Measurements from ENCODE around the gene ASIC2. TPM values are rescaled to one million over a fixed set of nuclear protein-coding genes. Genes with fewer than 3 reads are reported as not detected.

ASIC2 gene
- total RNA-seq, 1 experiment from 2014 or later: not detected

DNA sequence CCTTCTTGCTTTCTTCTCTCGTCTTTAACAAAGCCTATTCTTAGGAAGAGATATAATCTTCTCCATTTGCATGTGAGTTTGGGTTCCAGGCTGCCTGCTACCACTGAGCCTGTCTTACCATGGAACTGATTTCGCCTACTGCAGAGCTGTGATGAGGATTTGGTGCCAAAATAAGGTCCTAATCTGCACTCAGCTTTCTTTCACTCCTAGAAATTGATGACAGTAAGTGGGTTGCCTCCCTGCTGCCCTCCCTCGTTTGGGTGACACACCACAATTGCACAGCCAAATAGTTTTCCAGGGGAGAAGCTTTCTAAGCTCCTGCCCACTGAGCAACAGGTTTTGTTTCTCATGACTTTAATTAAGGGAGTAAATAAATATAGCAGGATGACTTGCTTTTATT lies 25.1 kb upstream of the ASIC2 start:
- no peak overlapping the region for H3K4me2 ChIP-seq (ENCODE audit: low read length)
- no peak overlapping the region for H2AFZ ChIP-seq (ENCODE audit: low read depth, low read length, poor library complexity, severe bottlenecking)
- no peaks in the 10 kb centered on the region for H3K4me1 ChIP-seq (ENCODE audit: control insufficient read depth in 1 of 2, insufficient read depth in 2 of 2, low read length in 2 of 2)
- no peak overlapping the region for H3K9ac ChIP-seq (ENCODE audit: low read length)
- intact Hi-C loops (cut with micrococcal nuclease): no loop called here
- no peaks in the 10 kb centered on the region for H3K79me2 ChIP-seq (ENCODE audit: insufficient read depth, low read length)
- H4K20me1 ChIP-seq (ENCODE audit: insufficient read depth): no peaks in the 10 kb centered on the region
- H3K27me3 ChIP-seq (ENCODE audit: insufficient read depth, low read length): no peaks in the 10 kb centered on the region
- ChIA-PET CTCF (no interaction called here), POLR2A (no interaction called here), RAD21 (ENCODE audit: low non-redundant PET in 1 of 2, low total read pairs in 2 of 2, uncharacterized antibody in 2 of 2, unreplicated experiment in 2 of 2) (no interaction called here)
- no peaks in the 10 kb centered on the region for H3K36me3 ChIP-seq (ENCODE audit: control insufficient read depth in 1 of 2, insufficient read depth in 2 of 2, low read length in 2 of 2)
- TF ChIP-seq, protein P1, sequence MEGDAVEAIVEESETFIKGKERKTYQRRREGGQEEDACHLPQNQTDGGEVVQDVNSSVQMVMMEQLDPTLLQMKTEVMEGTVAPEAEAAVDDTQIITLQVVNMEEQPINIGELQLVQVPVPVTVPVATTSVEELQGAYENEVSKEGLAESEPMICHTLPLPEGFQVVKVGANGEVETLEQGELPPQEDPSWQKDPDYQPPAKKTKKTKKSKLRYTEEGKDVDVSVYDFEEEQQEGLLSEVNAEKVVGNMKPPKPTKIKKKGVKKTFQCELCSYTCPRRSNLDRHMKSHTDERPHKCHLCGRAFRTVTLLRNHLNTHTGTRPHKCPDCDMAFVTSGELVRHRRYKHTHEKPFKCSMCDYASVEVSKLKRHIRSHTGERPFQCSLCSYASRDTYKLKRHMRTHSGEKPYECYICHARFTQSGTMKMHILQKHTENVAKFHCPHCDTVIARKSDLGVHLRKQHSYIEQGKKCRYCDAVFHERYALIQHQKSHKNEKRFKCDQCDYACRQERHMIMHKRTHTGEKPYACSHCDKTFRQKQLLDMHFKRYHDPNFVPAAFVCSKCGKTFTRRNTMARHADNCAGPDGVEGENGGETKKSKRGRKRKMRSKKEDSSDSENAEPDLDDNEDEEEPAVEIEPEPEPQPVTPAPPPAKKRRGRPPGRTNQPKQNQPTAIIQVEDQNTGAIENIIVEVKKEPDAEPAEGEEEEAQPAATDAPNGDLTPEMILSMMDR (IDR thresholded peaks at IDR 0.05 in 2 of 3, conservative IDR thresholded peaks at IDR 0.05 in 1 of 3; ENCODE audit: borderline replicate concordance in 1 of 3, insufficient read depth in 1 of 3, low read depth in 2 of 3, low read length in 2 of 3): no peak
- no peak for TF ChIP-seq JUND (IDR thresholded peaks at IDR 0.05)
- TF ChIP-seq SRF (IDR thresholded peaks at IDR 0.05; ENCODE audit: low read depth): no peak
- BruUV-seq (replicated peaks): no TSS peak
- no peaks in the 10 kb centered on the region; a peak in 1 of 4 replicates for H3K9me3 ChIP-seq (ENCODE audit: control insufficient read depth in 1 of 2, insufficient read depth in 1 of 2, low read depth in 1 of 2, low read length in 2 of 2)
- DNase-seq (ENCODE audit: low read depth, low spot score) (no peak), ATAC-seq (no peak)
- no peak overlapping the region for H3K4me3 ChIP-seq (replicated peaks in 1 of 2; ENCODE audit: low read depth in 1 of 2, low read length in 2 of 2)
- no peak overlapping the region for H3K27ac ChIP-seq (ENCODE audit: low read depth, low read length)
- H3K9me2 ChIP-seq (ENCODE audit: insufficient read depth): no peaks in the 10 kb centered on the region

DNA sequence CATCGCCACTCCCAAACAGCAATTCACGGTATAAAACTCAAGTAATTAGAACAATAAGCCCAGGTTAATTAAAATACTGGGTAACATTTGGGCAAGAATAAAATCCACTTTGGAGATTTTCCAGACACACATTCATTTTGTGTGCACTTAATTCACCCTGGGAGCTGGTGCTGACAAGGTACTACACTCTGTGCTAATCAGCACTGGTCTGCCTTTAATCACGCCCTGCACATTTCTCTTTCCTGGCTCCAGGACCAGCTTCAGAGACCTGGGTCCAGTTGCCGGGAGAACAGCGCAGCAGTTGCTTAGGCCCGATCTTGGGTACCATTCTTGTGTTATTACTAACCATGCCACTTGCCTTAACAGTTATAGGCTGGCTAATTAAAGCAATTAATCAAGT lies 23.7 kb upstream of the ASIC2 start:
- H3K9me3 ChIP-seq (ENCODE audit: control insufficient read depth in 1 of 2, insufficient read depth in 1 of 2, low read depth in 1 of 2, low read length in 2 of 2): no peaks in the 10 kb centered on the region
- no peaks in the 10 kb centered on the region for H3K27me3 ChIP-seq (ENCODE audit: insufficient read depth, low read length)
- intact Hi-C loops (cut with micrococcal nuclease): no loop called here
- no peaks in the 10 kb centered on the region for H3K4me1 ChIP-seq (ENCODE audit: control insufficient read depth in 1 of 2, insufficient read depth in 2 of 2, low read length in 2 of 2)
- POLR2A ChIA-PET: no interaction called here
- BruUV-seq (replicated peaks): no TSS peak
- ATAC-seq: no peak
- no peaks in the 10 kb centered on the region for H3K79me2 ChIP-seq (ENCODE audit: insufficient read depth, low read length)
- DNase-seq (ENCODE audit: low read depth, low spot score): no peak
- CTCF ChIA-PET: no interaction called here
- H3K4me2 ChIP-seq (ENCODE audit: low read length): no peak overlapping the region
- no peak overlapping the region for H3K27ac ChIP-seq (ENCODE audit: low read depth, low read length)
- no peaks in the 10 kb centered on the region for H4K20me1 ChIP-seq (ENCODE audit: insufficient read depth)
- H3K9ac ChIP-seq (ENCODE audit: low read length): no peak overlapping the region
- no peak overlapping the region for H2AFZ ChIP-seq (ENCODE audit: low read depth, low read length, poor library complexity, severe bottlenecking)
- no peak overlapping the region for H3K4me3 ChIP-seq (replicated peaks in 1 of 2; ENCODE audit: low read depth in 1 of 2, low read length in 2 of 2)
- H3K9me2 ChIP-seq (ENCODE audit: insufficient read depth): no peaks in the 10 kb centered on the region
- RAD21 ChIA-PET (ENCODE audit: low non-redundant PET in 1 of 2, low total read pairs in 2 of 2, uncharacterized antibody in 2 of 2, unreplicated experiment in 2 of 2): no interaction called here
- TF ChIP-seq, protein P1 (IDR thresholded peaks at IDR 0.05 in 2 of 3, conservative IDR thresholded peaks at IDR 0.05 in 1 of 3; ENCODE audit: borderline replicate concordance in 1 of 3, insufficient read depth in 1 of 3, low read depth in 2 of 3, low read length in 2 of 3): no peak
- TF ChIP-seq RAD21 (IDR thresholded peaks at IDR 0.05; ENCODE audit: low read depth): no peak
- TF ChIP-seq ZNF274 (IDR thresholded peaks at IDR 0.05; ENCODE audit: low read depth, low read length): no peak
- TF ChIP-seq POLR2AphosphoS5 (IDR thresholded peaks at IDR 0.05; ENCODE audit: low read depth, low read length): no peak
- no peaks in the 10 kb centered on the region for H3K36me3 ChIP-seq (ENCODE audit: control insufficient read depth in 1 of 2, insufficient read depth in 2 of 2, low read length in 2 of 2)
